Vagina (tissue), 2 donors: Measurements from ENCODE around the gene PCSK2.

Experiments
- POLR2A ChIP-seq, 2 donors: fragments of 450-650 bp; IDR thresholded peaks; one replicate each; pipeline ENCODE4 v1.6.1; 2017; ENCODE audit warnings: antibody characterized with exemption in 2 of 2, mild to moderate bottlenecking in 2 of 2, moderate library complexity in 2 of 2
- POLR2AphosphoS5 ChIP-seq, 2 donors: sonication (generic); formaldehyde crosslinking; IDR thresholded peaks; one replicate each; pipeline ENCODE4 v1.9.0; 2017; ENCODE audit warnings: antibody characterized with exemption in 2 of 2, mild to moderate bottlenecking in 2 of 2, low read depth in 1 of 2; ENCODE audit not compliant: insufficient read depth in 1 of 2
- TF ChIP-seq, protein P1 (sequence below), 3 experiments: fragments of 450-650 bp in 2 of 3; fragments of 200-600 bp in 1 of 3; sonication (generic) in 1 of 3; IDR thresholded peaks; one replicate each; pipeline ENCODE4 v1.5.1; 2017 to 2019; ENCODE audit warnings: antibody characterized with exemption in 3 of 3, mild to moderate bottlenecking in 2 of 3, moderate library complexity in 2 of 3

DNA sequence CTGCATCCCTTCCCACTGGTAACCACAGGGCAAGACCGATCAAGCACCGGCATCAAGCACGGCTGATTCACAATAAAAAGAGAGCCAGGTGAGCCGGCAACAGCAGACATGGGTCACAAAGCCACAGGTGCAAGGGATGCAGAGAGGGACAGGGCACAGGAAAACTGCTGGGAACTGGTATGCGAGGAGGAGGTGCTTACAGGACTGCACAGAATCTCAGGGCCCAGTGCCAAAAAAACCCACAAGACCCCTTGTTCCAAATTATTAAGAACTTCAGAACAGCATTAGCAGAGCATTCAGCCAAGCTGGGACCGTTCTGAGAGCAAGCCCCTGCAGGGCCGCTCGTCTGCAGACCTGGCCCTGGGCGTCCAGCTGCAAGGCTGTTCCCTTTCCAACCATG is 269.0 kb downstream of the PCSK2 start:
- TF ChIP-seq, protein P1, sequence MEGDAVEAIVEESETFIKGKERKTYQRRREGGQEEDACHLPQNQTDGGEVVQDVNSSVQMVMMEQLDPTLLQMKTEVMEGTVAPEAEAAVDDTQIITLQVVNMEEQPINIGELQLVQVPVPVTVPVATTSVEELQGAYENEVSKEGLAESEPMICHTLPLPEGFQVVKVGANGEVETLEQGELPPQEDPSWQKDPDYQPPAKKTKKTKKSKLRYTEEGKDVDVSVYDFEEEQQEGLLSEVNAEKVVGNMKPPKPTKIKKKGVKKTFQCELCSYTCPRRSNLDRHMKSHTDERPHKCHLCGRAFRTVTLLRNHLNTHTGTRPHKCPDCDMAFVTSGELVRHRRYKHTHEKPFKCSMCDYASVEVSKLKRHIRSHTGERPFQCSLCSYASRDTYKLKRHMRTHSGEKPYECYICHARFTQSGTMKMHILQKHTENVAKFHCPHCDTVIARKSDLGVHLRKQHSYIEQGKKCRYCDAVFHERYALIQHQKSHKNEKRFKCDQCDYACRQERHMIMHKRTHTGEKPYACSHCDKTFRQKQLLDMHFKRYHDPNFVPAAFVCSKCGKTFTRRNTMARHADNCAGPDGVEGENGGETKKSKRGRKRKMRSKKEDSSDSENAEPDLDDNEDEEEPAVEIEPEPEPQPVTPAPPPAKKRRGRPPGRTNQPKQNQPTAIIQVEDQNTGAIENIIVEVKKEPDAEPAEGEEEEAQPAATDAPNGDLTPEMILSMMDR (IDR thresholded peaks at IDR 0.05), result no peak
- TF ChIP-seq POLR2A (IDR thresholded peaks at IDR 0.05), result no peak
- TF ChIP-seq POLR2AphosphoS5 (IDR thresholded peaks at IDR 0.05; ENCODE audit: insufficient read depth in 1 of 2, low read depth in 1 of 2), result no peak
